Vagina (tissue), 2 donors: Measurements from ENCODE around the gene SPRED3. TPM values are rescaled to one million over a fixed set of nuclear protein-coding genes. Genes with fewer than 3 reads are reported as not detected.
"Not testable (repeated sequence)": the region's sequence is repeated elsewhere in the genome, so short reads cannot be mapped to it uniquely, and the experiment has no call there.

Source experiments
- DNase-seq, 2 donors: peaks; one replicate each; pipeline ENCODE4 v3.0.0-alpha.2; 2017; ENCODE audit errors: extremely low spot score in 2 of 2
- H3K27ac ChIP-seq: fragments of 200-600 bp; sonication (generic); one replicate; pipeline ENCODE4 v1.5.1; 2019
- H3K27me3 ChIP-seq: fragments of 200-600 bp; sonication (generic); one replicate; pipeline ENCODE4 v1.5.1; 2019
- H3K36me3 ChIP-seq, 2 donors: fragments of 200-600 bp; sonication (generic); one replicate each; pipeline ENCODE4 v1.5.1; 2017 to 2019
- H3K4me1 ChIP-seq: fragments of 200-600 bp; sonication (generic); one replicate; pipeline ENCODE4 v1.5.1; 2019
- H3K4me3 ChIP-seq, 2 donors: fragments of 200-600 bp; sonication (generic); 1 replicate in 1 of 2; 2 replicates in 1 of 2; pipeline ENCODE4 v1.5.1; 2016 to 2019
- H3K9me3 ChIP-seq: fragments of 200-600 bp; sonication (generic); one replicate; pipeline ENCODE4 v1.5.1; 2019
- CTCF ChIP-seq, 3 experiments: fragments of 450-650 bp in 2 of 3; fragments of 200-600 bp in 1 of 3; sonication (generic) in 1 of 3; IDR thresholded peaks; one replicate each; pipeline ENCODE4 v1.5.1; 2017 to 2019; ENCODE audit warnings: antibody characterized with exemption in 3 of 3, mild to moderate bottlenecking in 2 of 3, moderate library complexity in 2 of 3
- POLR2A ChIP-seq, 2 donors: fragments of 450-650 bp; IDR thresholded peaks; one replicate each; pipeline ENCODE4 v1.6.1; 2017; ENCODE audit warnings: antibody characterized with exemption in 2 of 2, mild to moderate bottlenecking in 2 of 2, moderate library complexity in 2 of 2
- POLR2AphosphoS5 ChIP-seq, 2 donors: sonication (generic); formaldehyde crosslinking; IDR thresholded peaks; one replicate each; pipeline ENCODE4 v1.9.0; 2017; ENCODE audit warnings: antibody characterized with exemption in 2 of 2, mild to moderate bottlenecking in 2 of 2, low read depth in 1 of 2; ENCODE audit not compliant: insufficient read depth in 1 of 2
- intact Hi-C: fragments of 100-400 bp; cut with DNase I; formaldehyde crosslinking; loops from one replicate; pipeline ENCODE4 v1.15.1; 2023
- total RNA-seq: library from RNA; depleted of rRNA; stranded (reverse); fragments of >200 nt; gene quantifications from one replicate; pipeline ENCODE4 v1.2.3, GENCODE V29; 2016

SPRED3 gene
- total RNA-seq, 1 donor from 2014 or later: 0.49 TPM

- TF ChIP-seq CTCF (IDR thresholded peaks at IDR 0.05) (no peak), POLR2AphosphoS5 (IDR thresholded peaks at IDR 0.05; ENCODE audit: insufficient read depth in 1 of 2, low read depth in 1 of 2) (no peak), POLR2A (IDR thresholded peaks at IDR 0.05) (no peak)
- Histone ChIP-seq H3K4me1 (peaks cover 18% of the 10 kb centered on the region), H3K36me3 (no peaks in the 10 kb centered on the region), H3K27me3 (no peaks in the 10 kb centered on the region), H3K9me3 (no peaks in the 10 kb centered on the region), H3K4me3 (no peak overlapping the region), H3K27ac (no peak overlapping the region)
- DNase-seq: no peak
- intact Hi-C loops: no loop called here
Measured at GRCh38 chr19:38360351-38360750, 28.1 kb upstream of the SPRED3 start.

GRCh38 chr19:38360839-38361631, 27.5 kb upstream of the SPRED3 start:
- TF ChIP-seq POLR2AphosphoS5 (IDR thresholded peaks at IDR 0.05; ENCODE audit: insufficient read depth in 1 of 2, low read depth in 1 of 2) (no peak), POLR2A (IDR thresholded peaks at IDR 0.05) (no peak), CTCF (IDR thresholded peaks at IDR 0.05) (no peak)
- intact Hi-C loops: no loop called here
- no peaks in the 10 kb centered on the region for H3K27me3 ChIP-seq
- H3K4me1 ChIP-seq: peaks cover 18% of the 10 kb centered on the region
- no peaks in the 10 kb centered on the region for H3K36me3 ChIP-seq
- no peaks in the 10 kb centered on the region for H3K9me3 ChIP-seq
- no peak for DNase-seq
- peak overlapping the region; percentile 55 to 63 for H3K4me3 ChIP-seq
- no peak overlapping the region for H3K27ac ChIP-seq

GRCh38 chr19:38361633-38362075, 26.8 kb upstream of the SPRED3 start:
- no peak overlapping the region for H3K27ac ChIP-seq
- TF ChIP-seq POLR2A (IDR thresholded peaks at IDR 0.05) (no peak), POLR2AphosphoS5 (IDR thresholded peaks at IDR 0.05; ENCODE audit: insufficient read depth in 1 of 2, low read depth in 1 of 2) (no peak), CTCF (IDR thresholded peaks at IDR 0.05) (no peak)
- intact Hi-C loops: no loop called here
- H3K4me3 ChIP-seq: peak overlapping the region; percentile 55 to 63
- no peaks in the 10 kb centered on the region for H3K27me3 ChIP-seq
- no peak for DNase-seq
- no peaks in the 10 kb centered on the region for H3K9me3 ChIP-seq
- peaks cover 18% of the 10 kb centered on the region for H3K4me1 ChIP-seq
- no peaks in the 10 kb centered on the region for H3K36me3 ChIP-seq

- intact Hi-C loops: no loop called here
- H3K27me3 ChIP-seq: no peaks in the 10 kb centered on the region
- H3K27ac ChIP-seq: no peak overlapping the region
- no peak for TF ChIP-seq POLR2A (IDR thresholded peaks at IDR 0.05)
- peak; percentile 28 to 51 for TF ChIP-seq POLR2AphosphoS5 (IDR thresholded peaks at IDR 0.05; ENCODE audit: insufficient read depth in 1 of 2, low read depth in 1 of 2)
- peak overlapping the region; percentile 55 to 63 for H3K4me3 ChIP-seq
- H3K4me1 ChIP-seq: peaks cover 18% of the 10 kb centered on the region
- H3K36me3 ChIP-seq: no peaks in the 10 kb centered on the region
- no peak for DNase-seq
- no peaks in the 10 kb centered on the region for H3K9me3 ChIP-seq
Measured at GRCh38 chr19:38362076-38362945, 26.2 kb upstream of the SPRED3 start.

- H3K9me3 ChIP-seq, H3K27me3 ChIP-seq, intact Hi-C loops, H3K27ac ChIP-seq, DNase-seq, H3K36me3 ChIP-seq: not testable (repeated sequence)
- Histone ChIP-seq H3K4me1 (peaks cover 18% of the 10 kb centered on the region), H3K4me3 (peak overlapping the region in 1 of 2 donors; percentile 55)
Measured at GRCh38 chr19:38362946-38363688, 25.4 kb upstream of the SPRED3 start.
